Mesothelial cell of epicardium (in vitro differentiated cells): ENCODE measurements around the gene PLEKHH3. TPM values are rescaled to one million over a fixed set of nuclear protein-coding genes. Genes with fewer than 3 reads are reported as not detected.

Experiments used
- DNase-seq, 2 experiments: peaks; one replicate each; pipeline ENCODE4 v3.0.0; 2021; ENCODE audit warnings: low spot score in 2 of 2; ENCODE audit not compliant: unreplicated experiment in 2 of 2
- H3K27ac Mint-ChIP-seq: 2 replicates; pipeline ENCODE4 v1.8.0; 2021; ENCODE audit warnings: mixed read lengths
- H3K27me3 Mint-ChIP-seq: 2 replicates; pipeline ENCODE4 v1.8.0; 2021; ENCODE audit warnings: low read depth, mixed read lengths
- H3K36me3 Mint-ChIP-seq: 2 replicates; pipeline ENCODE4 v1.8.0; 2021; ENCODE audit warnings: mixed read lengths
- H3K4me1 Mint-ChIP-seq: 2 replicates; pipeline ENCODE4 v1.8.0; 2021; ENCODE audit warnings: mixed read lengths
- H3K4me3 Mint-ChIP-seq: 2 replicates; pipeline ENCODE4 v1.8.0; 2021; ENCODE audit warnings: mild to moderate bottlenecking, moderate library complexity, mixed read lengths
- H3K9me3 Mint-ChIP-seq: 2 replicates; pipeline ENCODE4 v1.8.0; 2021; ENCODE audit warnings: mixed read lengths
- CTCF ChIP-seq: fragments of 200-600 bp; sonication (generic); IDR thresholded peaks from one replicate; pipeline ENCODE4 v1.5.0; 2021; ENCODE audit warnings: antibody characterized with exemption; ENCODE audit not compliant: unreplicated experiment
- total RNA-seq: library from RNA; stranded (reverse); gene quantifications from 3 replicates; pipeline ENCODE4 v1.2.1, GENCODE V29; 2021

PLEKHH3 gene
- total RNA-seq, 1 donor from 2014 or later, result 35.9 TPM

- Mint-ChIP-seq H3K4me1 (peaks cover 7% of the 10 kb centered on the region), H3K36me3 (peaks cover 10% of the 10 kb centered on the region)
- no peak for TF ChIP-seq CTCF
Measured at GRCh38 chr17:42694524-42694923, 17.7 kb upstream of the PLEKHH3 start.

GRCh38 chr17:42692489-42692888, 15.7 kb upstream of the PLEKHH3 start:
- DNase-seq, result no peak
- Mint-ChIP-seq H3K36me3 (peaks cover 10% of the 10 kb centered on the region), H3K9me3 (no peaks in the 10 kb centered on the region), H3K27ac (no peak overlapping the region), H3K4me1 (no peaks in the 10 kb centered on the region), H3K4me3 (no peak overlapping the region), H3K27me3 (no peaks in the 10 kb centered on the region)
- TF ChIP-seq CTCF, result no peak

More at GRCh38 chr17:42694524-42694923, 17.7 kb upstream of the PLEKHH3 start:
- no peaks in the 10 kb centered on the region for H3K9me3 Mint-ChIP-seq
- no peak for DNase-seq
- no peak overlapping the region for H3K4me3 Mint-ChIP-seq
- H3K27me3 Mint-ChIP-seq, result no peaks in the 10 kb centered on the region
- no peak overlapping the region for H3K27ac Mint-ChIP-seq

GRCh38 chr17:42691021-42691545, 14.3 kb upstream of the PLEKHH3 start:
- Mint-ChIP-seq H3K9me3 (no peaks in the 10 kb centered on the region), H3K36me3 (peaks cover 10% of the 10 kb centered on the region), H3K27me3 (no peaks in the 10 kb centered on the region), H3K4me1 (no peaks in the 10 kb centered on the region), H3K27ac (no peak overlapping the region), H3K4me3 (no peak overlapping the region)
- DNase-seq, result no peak
- no peak for TF ChIP-seq CTCF

- no peaks in the 10 kb centered on the region for H3K4me1 Mint-ChIP-seq
- H3K27ac Mint-ChIP-seq, result no peak overlapping the region
Measured at GRCh38 chr17:42690596-42690995, 13.8 kb upstream of the PLEKHH3 start.

GRCh38 chr17:42687707-42688320, 11.0 kb upstream of the PLEKHH3 start:
- no peak overlapping the region for H3K4me3 Mint-ChIP-seq
- no peak for DNase-seq
- H3K36me3 Mint-ChIP-seq, result peaks cover 12% of the 10 kb centered on the region
- no peak for TF ChIP-seq CTCF
- no peaks in the 10 kb centered on the region for H3K9me3 Mint-ChIP-seq
- peaks cover 14% of the 10 kb centered on the region for H3K27me3 Mint-ChIP-seq
- H3K27ac Mint-ChIP-seq, result no peak overlapping the region
- peaks cover 6% of the 10 kb centered on the region for H3K4me1 Mint-ChIP-seq

More at GRCh38 chr17:42690596-42690995, 13.8 kb upstream of the PLEKHH3 start:
- Mint-ChIP-seq H3K4me3 (no peak overlapping the region), H3K9me3 (no peaks in the 10 kb centered on the region), H3K27me3 (no peaks in the 10 kb centered on the region), H3K36me3 (peaks cover 9% of the 10 kb centered on the region)
- DNase-seq, result no peak
- TF ChIP-seq CTCF, result no peak
